ENCODE measurements around the gene CREB5.

DNA sequence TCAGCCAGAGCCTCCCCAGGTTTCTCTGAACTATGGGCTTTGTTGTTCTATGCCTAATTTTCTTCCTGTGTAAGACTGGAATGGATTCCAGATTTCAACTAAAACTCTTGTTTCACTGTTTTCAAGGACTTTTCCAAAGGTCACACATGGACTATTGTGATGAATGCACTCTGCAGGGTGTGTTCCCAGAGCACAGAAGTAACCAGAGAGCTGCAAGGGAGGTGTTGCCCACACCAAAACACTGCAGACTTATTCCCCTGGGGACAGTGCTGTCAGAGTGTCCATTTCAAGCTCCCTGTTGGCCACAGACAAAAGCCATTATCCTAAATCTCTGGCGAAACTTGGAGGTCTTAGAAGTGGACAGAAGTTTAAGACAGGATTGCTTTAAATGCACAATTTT, 314.2 kb downstream of the CREB5 start:
- no peak for TF ChIP-seq ZNF317 (CRISPR knock-in tag; IDR thresholded peaks at IDR 0.05)
- no peak for TF ChIP-seq ZNF121 (CRISPR knock-in tag; IDR thresholded peaks at IDR 0.05)
- TF ChIP-seq POLR2A (IDR thresholded peaks at IDR 0.05; ENCODE audit: insufficient read depth in 1 of 2, low read depth in 2 of 2, low read length in 2 of 2) = no peak
- TF ChIP-seq, protein P1, sequence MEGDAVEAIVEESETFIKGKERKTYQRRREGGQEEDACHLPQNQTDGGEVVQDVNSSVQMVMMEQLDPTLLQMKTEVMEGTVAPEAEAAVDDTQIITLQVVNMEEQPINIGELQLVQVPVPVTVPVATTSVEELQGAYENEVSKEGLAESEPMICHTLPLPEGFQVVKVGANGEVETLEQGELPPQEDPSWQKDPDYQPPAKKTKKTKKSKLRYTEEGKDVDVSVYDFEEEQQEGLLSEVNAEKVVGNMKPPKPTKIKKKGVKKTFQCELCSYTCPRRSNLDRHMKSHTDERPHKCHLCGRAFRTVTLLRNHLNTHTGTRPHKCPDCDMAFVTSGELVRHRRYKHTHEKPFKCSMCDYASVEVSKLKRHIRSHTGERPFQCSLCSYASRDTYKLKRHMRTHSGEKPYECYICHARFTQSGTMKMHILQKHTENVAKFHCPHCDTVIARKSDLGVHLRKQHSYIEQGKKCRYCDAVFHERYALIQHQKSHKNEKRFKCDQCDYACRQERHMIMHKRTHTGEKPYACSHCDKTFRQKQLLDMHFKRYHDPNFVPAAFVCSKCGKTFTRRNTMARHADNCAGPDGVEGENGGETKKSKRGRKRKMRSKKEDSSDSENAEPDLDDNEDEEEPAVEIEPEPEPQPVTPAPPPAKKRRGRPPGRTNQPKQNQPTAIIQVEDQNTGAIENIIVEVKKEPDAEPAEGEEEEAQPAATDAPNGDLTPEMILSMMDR (CRISPR knock-in tag; IDR thresholded peaks at IDR 0.05) = no peak
- TF ChIP-seq, protein P2, sequence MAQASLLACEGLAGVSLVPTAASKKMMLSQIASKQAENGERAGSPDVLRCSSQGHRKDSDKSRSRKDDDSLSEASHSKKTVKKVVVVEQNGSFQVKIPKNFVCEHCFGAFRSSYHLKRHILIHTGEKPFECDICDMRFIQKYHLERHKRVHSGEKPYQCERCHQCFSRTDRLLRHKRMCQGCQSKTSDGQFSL (CRISPR knock-in tag; IDR thresholded peaks at IDR 0.05) = no peak
- no peak for TF ChIP-seq GTF3A (CRISPR knock-in tag; conservative IDR thresholded peaks at IDR 0.05)
- TF ChIP-seq ZNF160 (CRISPR knock-in tag; IDR thresholded peaks at IDR 0.05) = no peak
- TF ChIP-seq HOXA7 (CRISPR knock-in tag; IDR thresholded peaks at IDR 0.05) = no peak
- TF ChIP-seq PRPF4 (IDR thresholded peaks at IDR 0.05; ENCODE audit: low read depth, low read length, poor library complexity, severe bottlenecking) = no peak
- no peak for TF ChIP-seq PBX3 (CRISPR knock-in tag; IDR thresholded peaks at IDR 0.05; ENCODE audit: borderline replicate concordance)
- TF ChIP-seq EZH2 (conservative IDR thresholded peaks at IDR 0.05; ENCODE audit: low read depth, low read length) = no peak
